ENCODE results near the gene LINC01488. TPM values are rescaled to one million over a fixed set of nuclear protein-coding genes. Genes with fewer than 3 reads are reported as not detected.

Gene LINC01488
- total and polyA plus RNA-seq, 9 of the 15 experiments (the other 6 are each of a cell fraction or from before 2014, with no cell fraction given), result not detected

DNA sequence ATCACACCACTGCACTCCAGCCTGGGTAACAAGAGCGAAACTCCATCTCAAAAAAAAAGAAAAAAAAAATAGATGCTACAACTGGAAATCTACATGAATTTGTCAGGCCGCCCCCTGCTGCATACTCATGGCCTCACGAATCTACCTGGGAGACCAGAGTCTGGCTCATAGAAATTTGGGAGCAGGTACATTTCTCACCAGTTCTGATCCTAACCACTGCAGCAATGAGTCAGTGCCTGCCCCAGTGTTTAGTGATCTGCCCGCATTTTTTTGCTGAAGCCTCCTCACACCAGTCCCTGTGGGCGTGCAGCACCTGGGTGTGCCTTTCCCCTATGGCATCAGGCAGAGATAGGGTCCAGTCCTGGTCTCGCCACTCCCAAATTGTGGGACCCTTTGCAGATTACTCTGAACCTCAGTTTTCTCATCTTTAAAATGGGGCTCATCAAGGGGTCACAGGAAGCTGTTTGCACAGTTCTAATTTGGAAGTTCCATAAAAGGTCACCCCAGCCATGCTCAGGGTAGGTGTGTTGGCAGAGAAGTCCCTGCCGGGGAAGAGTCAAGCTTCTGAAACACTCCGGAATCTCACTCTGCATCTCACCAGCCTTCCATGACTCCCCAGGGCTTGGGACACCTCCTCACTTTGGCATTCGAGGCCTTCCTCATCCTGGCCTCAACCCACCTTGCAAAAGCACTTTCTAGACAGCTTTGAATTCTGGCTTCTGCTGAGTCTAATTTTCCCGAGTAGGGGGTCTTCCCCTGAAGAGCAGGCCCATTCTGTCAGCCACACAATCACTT, 39.3 kb upstream of the LINC01488 start:
- H3K4me1 ChIP-seq (replicated peaks in 1 of 2; ENCODE audit: control insufficient read depth in 2 of 2, insufficient read depth in 2 of 2, low read length in 2 of 2), result peaks cover 43 to 60% of the 10 kb centered on the region in 2 experiments
- no peaks in the 10 kb centered on the region for H3K9me1 ChIP-seq (ENCODE audit: control insufficient read depth, insufficient read depth, low read length)
- H3K4me2 ChIP-seq (ENCODE audit: insufficient read depth, low read length), result peak overlapping the region; percentile 80
- no TSS peak for BruUV-seq (replicated peaks)
- no peaks in the 10 kb centered on the region for H4K20me1 ChIP-seq (replicated peaks; ENCODE audit: control insufficient read depth, insufficient read depth, low read length)
- H3K9me3 ChIP-seq (replicated peaks; ENCODE audit: control insufficient read depth, insufficient read depth, low read depth, low read length), result no peaks in the 10 kb centered on the region
- peak overlapping the region; percentile 67 for H2AFZ ChIP-seq (ENCODE audit: low read depth, low read length)
- H3K4me3 ChIP-seq, result no peak overlapping the region
- no peak for FAIRE-seq
- peaks cover 5% of the 10 kb centered on the region; the same call in 1 of the 3 replicates for H3K79me2 ChIP-seq (ENCODE audit: control insufficient read depth, insufficient read depth, low read length)
- no peaks in the 10 kb centered on the region for H3K36me3 ChIP-seq (ENCODE audit: control insufficient read depth, insufficient read depth, low read length)
- peak overlapping the region; percentile 95 for H3K27ac ChIP-seq (ENCODE audit: extremely low read depth, low read depth, low read length)
- DNase-seq (ENCODE audit: extremely low read depth in 1 of 4, low spot score in 3 of 4), result peak in 1 of 4 experiments; percentile 38
- intact Hi-C loops (cut with micrococcal nuclease) (loop anchor here (2.0 to 10.0 kb wide), 5 partner anchors 40 to 307 kb away; partner anchors contain the start of genes CCND1 and MYEOV), in situ Hi-C loops (cut with MboI) (no loop called here)
- POLR2A ChIA-PET, result interaction anchor here (0.6 kb wide), 2 partner anchors 60 to 137 kb away, joined by 3 to 4 read pairs; no protein-coding TSS in a partner anchor
- 71% methylated on average over 10 of the region's 10 CpGs for WGBS (ENCODE audit: insufficient coverage, low coverage, missing lambda C conversion rate)
- peak overlapping the region; percentile 54 to 69; a peak in 3 of 4 replicates for H3K9ac ChIP-seq (ENCODE audit: insufficient read depth in 1 of 2, low read depth in 2 of 2, low read length in 2 of 2)
- no peak for ATAC-seq
- H3K27me3 ChIP-seq (ENCODE audit: control insufficient read depth in 2 of 2, insufficient read depth in 2 of 2, low read length in 2 of 2), result no peaks in the 10 kb centered on the region
- CTCF ChIA-PET (ENCODE audit: low intra/inter-chr PET ratio), result no interaction called here
- TF ChIP-seq CBFB (CRISPR knock-in tag; IDR thresholded peaks at IDR 0.05) (no peak), HDAC2 (IDR thresholded peaks at IDR 0.05) (peak; percentile 49; the same call in 1 of the 2 replicates), CBX3 (IDR thresholded peaks at IDR 0.05; ENCODE audit: borderline replicate concordance in 1 of 2, low read length in 2 of 2) (0 out of 3 replicates have a peak, but pooled peaks of 1 of the 2 experiments have one; percentile 47), ZNF584 (CRISPR knock-in tag; IDR thresholded peaks at IDR 0.05; ENCODE audit: low read depth) (0 out of 2 replicates have a peak, but pooled peaks have one; percentile 48), RBM25 (IDR thresholded peaks at IDR 0.05; ENCODE audit: low read depth, low read length, severe bottlenecking) (peak; percentile 83), CBX2 (IDR thresholded peaks at IDR 0.05; ENCODE audit: insufficient read depth, low read length, poor library complexity, severe bottlenecking) (no peak), ADNP (tag; IDR thresholded peaks at IDR 0.05) (peak; percentile 63; the same call in 1 of the 2 replicates), TEAD1 (CRISPR knock-in tag; IDR thresholded peaks at IDR 0.05) (0 out of 4 replicates have a peak, but pooled peaks of 1 of the 2 experiments have one; percentile 2), KDM1A (IDR thresholded peaks at IDR 0.05) (peak; percentile 46 to 76; a peak in 3 of 4 replicates), SMARCA5 (IDR thresholded peaks at IDR 0.05) (peak; percentile 53; the same call in 1 of the 2 replicates), GTF2E2 (tag; IDR thresholded peaks at IDR 0.05) (no peak), MTA2 (IDR thresholded peaks at IDR 0.05; ENCODE audit: low read depth) (no peak), E2F3 (CRISPR knock-in tag; IDR thresholded peaks at IDR 0.05) (no peak), RAD21 (CRISPR knock-in tag; conservative IDR thresholded peaks at IDR 0.05 in 1 of 2, IDR thresholded peaks at IDR 0.05 in 1 of 2) (peak in 1 of 2 experiments; percentile 23; a peak in 1 of 4 replicates), ZKSCAN1 (IDR thresholded peaks at IDR 0.05; ENCODE audit: low read depth, low read length) (no peak)
- TF ChIP-seq, protein P1, sequence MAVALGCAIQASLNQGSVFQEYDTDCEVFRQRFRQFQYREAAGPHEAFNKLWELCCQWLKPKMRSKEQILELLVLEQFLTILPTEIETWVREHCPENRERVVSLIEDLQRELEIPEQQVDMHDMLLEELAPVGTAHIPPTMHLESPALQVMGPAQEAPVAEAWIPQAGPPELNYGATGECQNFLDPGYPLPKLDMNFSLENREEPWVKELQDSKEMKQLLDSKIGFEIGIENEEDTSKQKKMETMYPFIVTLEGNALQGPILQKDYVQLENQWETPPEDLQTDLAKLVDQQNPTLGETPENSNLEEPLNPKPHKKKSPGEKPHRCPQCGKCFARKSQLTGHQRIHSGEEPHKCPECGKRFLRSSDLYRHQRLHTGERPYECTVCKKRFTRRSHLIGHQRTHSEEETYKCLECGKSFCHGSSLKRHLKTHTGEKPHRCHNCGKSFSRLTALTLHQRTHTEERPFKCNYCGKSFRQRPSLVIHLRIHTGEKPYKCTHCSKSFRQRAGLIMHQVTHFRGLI (CRISPR knock-in tag; IDR thresholded peaks at IDR 0.05), result no peak
- TF ChIP-seq, protein P2, sequence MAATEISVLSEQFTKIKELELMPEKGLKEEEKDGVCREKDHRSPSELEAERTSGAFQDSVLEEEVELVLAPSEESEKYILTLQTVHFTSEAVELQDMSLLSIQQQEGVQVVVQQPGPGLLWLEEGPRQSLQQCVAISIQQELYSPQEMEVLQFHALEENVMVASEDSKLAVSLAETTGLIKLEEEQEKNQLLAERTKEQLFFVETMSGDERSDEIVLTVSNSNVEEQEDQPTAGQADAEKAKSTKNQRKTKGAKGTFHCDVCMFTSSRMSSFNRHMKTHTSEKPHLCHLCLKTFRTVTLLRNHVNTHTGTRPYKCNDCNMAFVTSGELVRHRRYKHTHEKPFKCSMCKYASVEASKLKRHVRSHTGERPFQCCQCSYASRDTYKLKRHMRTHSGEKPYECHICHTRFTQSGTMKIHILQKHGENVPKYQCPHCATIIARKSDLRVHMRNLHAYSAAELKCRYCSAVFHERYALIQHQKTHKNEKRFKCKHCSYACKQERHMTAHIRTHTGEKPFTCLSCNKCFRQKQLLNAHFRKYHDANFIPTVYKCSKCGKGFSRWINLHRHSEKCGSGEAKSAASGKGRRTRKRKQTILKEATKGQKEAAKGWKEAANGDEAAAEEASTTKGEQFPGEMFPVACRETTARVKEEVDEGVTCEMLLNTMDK (IDR thresholded peaks at IDR 0.05; ENCODE audit: borderline replicate concordance, insufficient read depth, low read depth, low read length, poor library complexity, severe bottlenecking), result peak; percentile 27

Measured in K562 (cell line).